ENCODE results near the gene TTC31.
A peak's percentile ranks its signal among the peaks of the same experiment; 100 is the strongest.

TTC31 gene

GRCh38 chr2:74471332-74472065, 11.4 kb upstream of the TTC31 start:
- Histone ChIP-seq H3K9me3 (ENCODE audit: severe bottlenecking) (no peaks in the 10 kb centered on the region), H3K36me3 (ENCODE audit: low read depth) (peaks cover 18% of the 10 kb centered on the region), H3K27me3 (ENCODE audit: insufficient read depth, poor library complexity, severe bottlenecking) (no peaks in the 10 kb centered on the region), H3K4me1 (ENCODE audit: insufficient read depth, poor library complexity, severe bottlenecking) (peaks cover 3% of the 10 kb centered on the region), H3K27ac (ENCODE audit: poor library complexity, severe bottlenecking) (peak overlapping the region; percentile 90), H3K4me3 (ENCODE audit: severe bottlenecking) (peak overlapping the region; percentile 42)
- TF ChIP-seq, protein P1, sequence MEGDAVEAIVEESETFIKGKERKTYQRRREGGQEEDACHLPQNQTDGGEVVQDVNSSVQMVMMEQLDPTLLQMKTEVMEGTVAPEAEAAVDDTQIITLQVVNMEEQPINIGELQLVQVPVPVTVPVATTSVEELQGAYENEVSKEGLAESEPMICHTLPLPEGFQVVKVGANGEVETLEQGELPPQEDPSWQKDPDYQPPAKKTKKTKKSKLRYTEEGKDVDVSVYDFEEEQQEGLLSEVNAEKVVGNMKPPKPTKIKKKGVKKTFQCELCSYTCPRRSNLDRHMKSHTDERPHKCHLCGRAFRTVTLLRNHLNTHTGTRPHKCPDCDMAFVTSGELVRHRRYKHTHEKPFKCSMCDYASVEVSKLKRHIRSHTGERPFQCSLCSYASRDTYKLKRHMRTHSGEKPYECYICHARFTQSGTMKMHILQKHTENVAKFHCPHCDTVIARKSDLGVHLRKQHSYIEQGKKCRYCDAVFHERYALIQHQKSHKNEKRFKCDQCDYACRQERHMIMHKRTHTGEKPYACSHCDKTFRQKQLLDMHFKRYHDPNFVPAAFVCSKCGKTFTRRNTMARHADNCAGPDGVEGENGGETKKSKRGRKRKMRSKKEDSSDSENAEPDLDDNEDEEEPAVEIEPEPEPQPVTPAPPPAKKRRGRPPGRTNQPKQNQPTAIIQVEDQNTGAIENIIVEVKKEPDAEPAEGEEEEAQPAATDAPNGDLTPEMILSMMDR (IDR thresholded peaks at IDR 0.05; ENCODE audit: poor library complexity, severe bottlenecking), result no peak
- ATAC-seq (ENCODE audit: low read depth), result no peak
- no peak for DNase-seq (ENCODE audit: low spot score)

DNA sequence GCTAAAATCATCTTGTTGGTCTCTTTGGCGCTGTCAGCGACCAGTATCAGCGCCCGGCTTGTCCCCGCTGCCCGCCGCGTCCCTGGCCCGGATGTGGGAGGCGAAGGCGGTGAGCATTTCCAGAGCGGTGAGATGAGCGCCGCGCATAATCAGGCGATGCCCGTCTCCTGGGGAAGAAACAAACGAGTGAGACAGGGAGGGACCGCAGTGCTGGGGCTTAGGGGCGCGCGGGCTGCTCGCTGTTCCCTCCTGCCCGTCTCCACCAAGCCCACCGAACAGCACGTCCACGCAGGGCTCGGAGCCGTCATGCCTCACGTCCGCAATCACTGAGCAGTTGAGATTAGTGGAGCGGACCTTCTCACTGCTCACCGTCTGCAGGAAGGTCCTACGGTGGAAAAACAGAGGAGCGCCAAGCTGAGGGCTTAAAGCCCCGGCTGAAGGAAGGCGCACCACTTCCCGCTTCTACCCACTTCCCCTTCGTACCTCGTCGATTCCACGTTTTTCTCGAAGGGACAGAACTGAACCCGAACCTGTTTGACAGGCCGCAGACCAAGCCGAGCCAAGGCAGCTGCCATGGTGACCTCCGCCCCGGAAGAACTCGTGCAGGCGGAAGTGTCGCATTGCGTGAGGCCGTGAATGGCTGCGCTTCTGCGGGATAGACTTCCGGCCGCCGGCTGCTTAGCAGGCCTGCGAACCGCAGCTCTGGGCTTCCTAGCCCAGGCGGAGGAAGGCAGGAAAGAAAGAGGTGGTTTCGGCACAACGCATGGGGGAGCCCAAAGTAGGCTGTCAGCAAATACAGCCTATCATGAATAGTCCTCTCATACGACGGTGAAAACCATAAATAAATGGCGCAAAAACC, 10.6 kb upstream of the TTC31 start, which contains the start of gene MRPL53:
TSS of gene MRPL53 (minus strand) at position 595 of the 859 bp plus-strand sequence. CDS start at position 575, 20 bp downstream.
- Histone ChIP-seq H3K4me3 (ENCODE audit: severe bottlenecking) (peak within 1 kb of the TSS; percentile 42), H3K36me3 (ENCODE audit: low read depth) (peaks cover 21% of the 10 kb centered on the region), H3K9me3 (ENCODE audit: severe bottlenecking) (no peaks in the 10 kb centered on the region), H3K27ac (ENCODE audit: poor library complexity, severe bottlenecking) (peak within 1 kb of the TSS; percentile 90), H3K27me3 (ENCODE audit: insufficient read depth, poor library complexity, severe bottlenecking) (no peaks in the 10 kb centered on the region), H3K4me1 (ENCODE audit: insufficient read depth, poor library complexity, severe bottlenecking) (peaks cover 3% of the 10 kb centered on the region)
- DNase-seq (ENCODE audit: low spot score) (peak; percentile 93), ATAC-seq (ENCODE audit: low read depth) (peak; percentile 87)
- TF ChIP-seq, protein P1 (IDR thresholded peaks at IDR 0.05; ENCODE audit: poor library complexity, severe bottlenecking), result no peak

GRCh38 chr2:74472945-74473258, 10.0 kb upstream of the TTC31 start:
- ATAC-seq (ENCODE audit: low read depth) (no peak; the same call in 1 of the 3 replicates), DNase-seq (ENCODE audit: low spot score) (no peak)
- H3K4me1 ChIP-seq (ENCODE audit: insufficient read depth, poor library complexity, severe bottlenecking), result peaks cover 3% of the 10 kb centered on the region
- no peaks in the 10 kb centered on the region for H3K27me3 ChIP-seq (ENCODE audit: insufficient read depth, poor library complexity, severe bottlenecking)
- peak overlapping the region; percentile 90 for H3K27ac ChIP-seq (ENCODE audit: poor library complexity, severe bottlenecking)
- TF ChIP-seq, protein P1 (IDR thresholded peaks at IDR 0.05; ENCODE audit: poor library complexity, severe bottlenecking), result no peak
- H3K36me3 ChIP-seq (ENCODE audit: low read depth), result peaks cover 25% of the 10 kb centered on the region
- H3K4me3 ChIP-seq (ENCODE audit: severe bottlenecking), result peak overlapping the region; percentile 42
- no peaks in the 10 kb centered on the region for H3K9me3 ChIP-seq (ENCODE audit: severe bottlenecking)

DNA sequence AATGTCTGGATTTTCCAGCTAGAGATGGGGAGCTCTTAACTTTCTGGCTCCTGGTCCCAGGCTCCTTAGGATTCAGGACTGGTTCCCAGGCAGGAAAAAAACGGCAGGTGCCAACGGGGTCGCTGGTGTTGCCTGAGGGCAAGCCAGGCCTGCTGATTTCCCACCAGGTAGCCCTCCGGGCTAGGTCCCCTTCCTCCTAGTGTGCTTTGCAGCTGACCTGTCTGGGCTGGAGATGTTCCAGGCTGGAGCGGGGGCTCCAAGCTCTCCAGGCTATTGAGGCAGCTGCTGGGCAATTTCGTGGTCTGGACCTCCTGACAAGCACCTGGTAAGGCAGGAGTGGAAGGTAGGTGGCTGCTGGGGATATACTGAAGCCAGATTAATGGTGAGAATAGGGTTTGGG, 8.4 kb upstream of the TTC31 start:
- H3K4me1 ChIP-seq (ENCODE audit: insufficient read depth, poor library complexity, severe bottlenecking), result peaks cover 3% of the 10 kb centered on the region
- ATAC-seq (ENCODE audit: low read depth) (no peak), DNase-seq (ENCODE audit: low spot score) (no peak)
- peaks cover 31% of the 10 kb centered on the region for H3K36me3 ChIP-seq (ENCODE audit: low read depth)
- no peaks in the 10 kb centered on the region for H3K27me3 ChIP-seq (ENCODE audit: insufficient read depth, poor library complexity, severe bottlenecking)
- H3K27ac ChIP-seq (ENCODE audit: poor library complexity, severe bottlenecking), result no peak overlapping the region
- H3K4me3 ChIP-seq (ENCODE audit: severe bottlenecking), result no peak overlapping the region
- TF ChIP-seq, protein P1 (IDR thresholded peaks at IDR 0.05; ENCODE audit: poor library complexity, severe bottlenecking), result no peak
- no peaks in the 10 kb centered on the region for H3K9me3 ChIP-seq (ENCODE audit: severe bottlenecking)
